ENCODE results near the gene ARL15.
A peak's percentile ranks its signal among the peaks of the same experiment; 100 is the strongest.
"Not testable (repeated sequence)": the region's sequence is repeated elsewhere in the genome, so short reads cannot be mapped to it uniquely, and the experiment has no call there.

The ARL15 gene

GRCh38 chr5:53879708-53880323 lies 430.6 kb downstream of the ARL15 start:
- DNase-seq: no peak

- no peak for DNase-seq
These were observed 432.4 kb downstream of the ARL15 start for GRCh38 chr5:53878015-53878414.

- peak; percentile 82 for DNase-seq
These were observed 433.1 kb downstream of the ARL15 start for GRCh38 chr5:53877243-53877642.

DNA sequence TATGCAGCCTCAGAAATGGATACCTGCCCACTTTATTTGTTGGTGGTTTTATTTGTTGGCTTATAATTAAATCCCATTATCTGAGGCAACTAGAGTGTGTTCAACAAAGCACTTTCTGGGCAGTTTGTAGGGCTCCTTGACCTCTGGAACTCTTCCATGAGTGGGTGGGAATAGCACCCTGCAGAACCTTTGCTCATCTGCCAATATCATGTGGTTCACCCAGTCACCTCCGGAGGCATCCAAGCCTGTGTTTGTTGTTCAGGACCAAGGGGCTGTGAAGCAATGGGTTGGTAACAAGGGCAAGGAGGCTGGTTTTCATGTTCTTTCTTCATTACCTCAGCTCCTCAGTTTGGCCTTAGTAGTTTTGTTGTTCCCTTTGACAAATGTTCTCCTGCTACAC lies 436.0 kb downstream of the ARL15 start:
- peak; percentile 29 for DNase-seq

DNA sequence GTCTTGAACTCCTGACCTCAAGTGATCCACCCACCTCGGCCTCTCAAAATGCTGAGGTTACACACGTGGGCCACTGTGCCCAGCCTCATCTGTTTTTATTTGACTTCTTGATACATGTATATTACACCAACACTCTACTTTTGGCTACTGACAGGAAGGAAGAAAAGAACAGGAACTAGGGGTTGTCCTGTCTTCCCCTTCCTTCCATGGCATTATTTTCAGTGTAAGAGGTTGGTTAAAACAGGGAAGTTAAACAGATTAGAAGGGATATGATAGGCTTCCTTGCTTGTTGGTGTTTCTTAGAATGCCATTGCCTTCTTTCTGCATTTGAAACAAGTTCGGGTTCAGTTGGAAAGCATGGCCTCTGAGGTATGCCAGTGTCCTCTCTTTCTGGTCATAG lies 437.1 kb downstream of the ARL15 start:
- DNase-seq: no peak

DNA sequence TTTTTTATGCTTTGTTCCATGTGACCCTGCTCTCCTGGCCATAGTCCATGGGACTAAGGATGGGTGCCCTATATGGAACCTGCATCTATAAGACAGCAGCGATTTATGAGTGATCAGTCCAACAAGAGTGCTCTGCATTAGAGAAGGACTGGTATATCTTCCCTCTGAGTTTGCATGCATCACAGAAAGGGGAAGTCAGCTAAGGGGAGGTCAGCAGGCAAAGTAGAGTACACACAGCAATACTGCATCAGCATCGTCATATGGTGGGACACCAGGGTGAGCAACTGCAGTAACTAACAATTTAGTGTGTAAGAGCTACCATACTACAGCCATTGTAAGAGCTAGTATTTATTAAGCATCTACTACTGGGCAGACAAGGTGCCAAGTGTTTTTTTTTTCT lies 438.6 kb downstream of the ARL15 start:
- no peak for DNase-seq

GRCh38 chr5:53871050-53871449 lies 439.3 kb downstream of the ARL15 start:
- DNase-seq: no peak

GRCh38 chr5:53858700-53859456 lies 451.5 kb downstream of the ARL15 start:
- DNase-seq: no peak

GRCh38 chr5:53856506-53856905 lies 453.9 kb downstream of the ARL15 start:
- no peak for DNase-seq

DNA sequence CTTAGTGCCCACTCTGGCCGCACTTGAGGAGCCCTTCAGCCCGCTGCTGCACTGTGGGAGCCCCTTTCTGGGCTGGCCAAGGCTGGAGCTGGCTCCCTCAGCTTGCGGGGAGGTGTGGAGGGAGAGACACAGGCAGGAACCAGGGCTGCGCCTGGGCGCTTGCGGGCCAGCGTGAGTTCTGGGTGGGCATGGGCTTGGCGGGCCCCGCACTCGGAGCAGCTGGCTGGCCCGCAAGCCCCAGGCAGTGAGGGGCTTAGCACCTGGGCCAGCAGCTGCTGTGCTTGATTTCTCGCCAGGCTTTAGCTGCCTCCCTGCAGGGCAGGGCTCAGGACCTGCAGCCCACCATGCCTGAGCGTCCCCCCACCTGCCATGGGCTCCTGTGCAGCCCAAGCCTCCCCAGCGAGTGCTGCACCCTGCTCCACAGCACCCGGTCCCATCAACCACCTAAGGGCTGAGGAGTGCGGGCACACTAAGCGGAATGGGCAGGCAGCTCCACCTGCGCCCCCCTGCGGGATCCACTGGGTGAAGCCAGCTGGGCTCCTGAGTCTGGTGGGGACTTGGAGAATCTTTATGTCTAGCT lies 473.4 kb downstream of the ARL15 start:
- DNase-seq: not testable (repeated sequence)

DNA sequence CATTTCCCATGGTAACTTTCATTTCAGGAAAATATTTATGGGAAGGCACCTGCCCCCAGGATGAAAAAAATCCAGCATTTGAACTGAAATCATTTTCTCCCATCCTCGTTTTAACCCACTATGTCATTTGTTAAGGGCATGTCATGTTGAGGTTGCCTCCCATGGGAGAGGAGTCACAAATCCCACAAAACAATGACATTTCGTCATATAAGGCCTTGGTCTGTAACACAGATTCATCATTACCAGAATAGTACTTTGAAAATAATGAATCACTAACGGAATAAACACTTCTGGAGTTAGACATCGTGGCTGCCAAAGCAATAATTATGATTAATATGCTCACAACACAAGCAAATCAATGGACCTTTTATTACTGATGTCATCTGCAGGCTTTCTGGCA lies 475.9 kb downstream of the ARL15 start:
- DNase-seq: no peak
